Erythroblast (primary cell): ENCODE results near the gene GNAO1.

Experiments
- GATA1 ChIP-seq: IDR thresholded peaks from 2 replicates; pipeline ENCODE4 v1.6.1; 2011; ENCODE audit warnings: low read depth, mild to moderate bottlenecking, control low read depth, low read length, moderate library complexity
- POLR2A ChIP-seq: IDR thresholded peaks from 2 replicates; pipeline ENCODE4 v1.6.1; 2011; ENCODE audit warnings: mild to moderate bottlenecking, low read length

DNA sequence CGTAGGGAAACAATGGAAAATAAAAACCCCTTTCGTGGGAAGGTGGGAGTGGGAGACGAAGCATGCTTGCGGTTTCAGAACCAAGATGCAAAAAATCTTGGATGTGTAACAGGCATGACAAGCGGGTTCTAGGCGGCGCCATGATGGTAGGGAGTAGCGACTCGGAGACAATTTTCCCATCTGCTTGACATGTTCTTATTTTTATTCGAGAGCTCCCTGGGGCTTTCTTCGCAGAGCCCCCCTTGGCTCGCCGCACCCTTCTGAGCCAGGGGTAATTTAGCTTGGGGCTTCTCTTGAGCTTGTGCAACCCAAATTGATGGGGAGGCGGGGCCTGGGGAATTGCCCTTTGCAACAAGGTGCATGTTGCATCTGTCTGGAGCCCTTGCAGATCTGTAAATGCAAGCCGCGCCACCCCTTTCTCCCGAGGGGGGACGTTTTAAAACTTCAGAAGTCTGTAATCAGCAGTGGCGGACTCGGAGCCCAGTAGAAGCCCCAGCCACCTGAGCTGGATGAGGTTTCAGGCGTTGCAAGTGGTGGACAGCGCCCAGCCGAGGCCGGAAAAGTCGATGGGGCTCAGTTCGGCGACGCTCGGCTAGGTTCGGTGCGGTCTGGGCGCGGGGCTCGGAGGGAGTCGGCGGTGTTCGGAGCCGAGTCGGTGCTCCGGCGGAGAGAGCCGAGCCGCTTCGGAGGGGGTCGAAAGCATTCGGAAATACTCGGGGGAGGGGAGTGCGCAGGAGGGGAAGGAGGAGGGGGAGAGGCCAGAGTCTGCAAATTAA lies 2.9 kb downstream of the GNAO1 start:
- TF ChIP-seq POLR2A (no peak), GATA1 (no peak)
